CD14-positive monocyte (primary cell): ENCODE measurements around the gene ENO2. TPM values are rescaled to one million over a fixed set of nuclear protein-coding genes. Genes with fewer than 3 reads are reported as not detected.

Experiments
- DNase-seq, 3 donors: peaks; one replicate each; pipeline ENCODE4 v3.0.0-alpha.2; 2011 to 2022
- H2AFZ ChIP-seq: 2 replicates; pipeline ENCODE4 v1.6.0; 2012; ENCODE audit warnings: mild to moderate bottlenecking, low read depth, low read length, inconsistent platforms; ENCODE audit not compliant: insufficient read depth, poor library complexity, severe bottlenecking
- H3K27ac ChIP-seq, 2 donors: 1 replicate in 1 of 2; 2 replicates in 1 of 2; pipeline ENCODE4 v1.5.1; 2012 to 2013; ENCODE audit warnings: low read length in 2 of 2, control low read depth in 1 of 2, inconsistent platforms in 1 of 2, low read depth in 1 of 2, mild to moderate bottlenecking in 1 of 2
- H3K27me3 ChIP-seq, 2 donors: one replicate each; pipeline versions ENCODE4 v1.6.0 to v1.6.1; 2011 to 2013; ENCODE audit warnings: low read length in 2 of 2; ENCODE audit not compliant: control insufficient read depth in 2 of 2, insufficient read depth in 2 of 2
- H3K36me3 ChIP-seq, 2 donors: replicated peaks in 1 of 2; 1 replicate in 1 of 2; 2 replicates in 1 of 2; pipeline versions ENCODE4 v1.5.1 to v1.6.1; 2012 to 2013; ENCODE audit warnings: low read length in 2 of 2, control low read depth in 1 of 2, inconsistent platforms in 1 of 2, mild to moderate bottlenecking in 1 of 2; ENCODE audit not compliant: insufficient read depth in 2 of 2, control insufficient read depth in 1 of 2
- H3K4me1 ChIP-seq, 2 donors: 1 replicate in 1 of 2; 2 replicates in 1 of 2; pipeline versions ENCODE4 v1.5.1 to v1.6.1; 2012 to 2013; ENCODE audit warnings: low read length in 2 of 2, control low read depth in 1 of 2, inconsistent platforms in 1 of 2, mild to moderate bottlenecking in 1 of 2, moderate library complexity in 1 of 2; ENCODE audit not compliant: insufficient read depth in 2 of 2, control insufficient read depth in 1 of 2
- H3K4me2 ChIP-seq: replicated peaks from 2 replicates; pipeline ENCODE3; 2012; ENCODE audit warnings: low read length, moderate library complexity, mild to moderate bottlenecking; ENCODE audit not compliant: poor library complexity, severe bottlenecking; ENCODE audit errors: extremely low read depth
- H3K4me3 ChIP-seq, 3 experiments: fragments of 200-600 bp in 1 of 3; sonication (generic) in 1 of 3; replicated peaks in 1 of 3; 1 replicate in 2 of 3; 2 replicates in 1 of 3; pipeline ENCODE4 v1.5.1; 2011 to 2013; ENCODE audit warnings: low read length in 3 of 3, mild to moderate bottlenecking in 3 of 3, control low read depth in 2 of 3, low read depth in 2 of 3, inconsistent platforms in 1 of 3, moderate library complexity in 1 of 3
- H3K79me2 ChIP-seq: 2 replicates; pipeline ENCODE4 v1.6.0; 2012; ENCODE audit warnings: mild to moderate bottlenecking, control low read depth, inconsistent platforms, low read length, moderate library complexity; ENCODE audit not compliant: insufficient read depth
- H3K9ac ChIP-seq: 2 replicates; pipeline ENCODE4 v1.6.0; 2017; ENCODE audit warnings: low read length, mild to moderate bottlenecking; ENCODE audit not compliant: insufficient read depth, poor library complexity, severe bottlenecking
- H3K9me3 ChIP-seq, 2 donors: replicated peaks in 1 of 2; 1 replicate in 1 of 2; 2 replicates in 1 of 2; pipeline versions ENCODE4 v1.5.1 to v1.6.1; 2012 to 2013; ENCODE audit warnings: low read length in 2 of 2, control low read depth in 1 of 2; ENCODE audit not compliant: control insufficient read depth in 1 of 2, insufficient read depth in 1 of 2
- H4K20me1 ChIP-seq: 2 replicates; pipeline ENCODE4 v1.6.0; 2012; ENCODE audit warnings: mild to moderate bottlenecking, low read length, control low read depth, moderate library complexity; ENCODE audit not compliant: insufficient read depth
- H3K27ac Mint-ChIP-seq, 7 donors: one replicate each; pipeline ENCODE4 v1.8.0; 2020; ENCODE audit warnings: mild to moderate bottlenecking in 7 of 7, mixed read lengths in 7 of 7, moderate library complexity in 6 of 7, inconsistent platforms in 2 of 7
- H3K27me3 Mint-ChIP-seq, 3 donors: one replicate each; pipeline ENCODE4 v1.8.0; 2021 to 2022; ENCODE audit warnings: low read depth in 3 of 3, mild to moderate bottlenecking in 3 of 3, mixed read lengths in 3 of 3, moderate library complexity in 3 of 3, inconsistent platforms in 1 of 3
- H3K36me3 Mint-ChIP-seq, 2 donors: one replicate each; pipeline ENCODE4 v1.8.0; 2020; ENCODE audit warnings: mixed read lengths in 2 of 2, inconsistent platforms in 1 of 2, mild to moderate bottlenecking in 1 of 2
- H3K4me1 Mint-ChIP-seq: one replicate; pipeline ENCODE4 v1.8.0; 2020; ENCODE audit warnings: mild to moderate bottlenecking, mixed read lengths
- H3K4me3 Mint-ChIP-seq, 2 donors: one replicate each; pipeline ENCODE4 v1.8.0; 2020; ENCODE audit warnings: mild to moderate bottlenecking in 2 of 2, mixed read lengths in 2 of 2, moderate library complexity in 1 of 2
- H3K9me3 Mint-ChIP-seq, 7 donors: one replicate each; pipeline ENCODE4 v1.8.0; 2020 to 2022; ENCODE audit warnings: mixed read lengths in 7 of 7, mild to moderate bottlenecking in 6 of 7, moderate library complexity in 6 of 7, inconsistent platforms in 2 of 7
- WGBS: methylation state at CpG from one replicate; pipeline ENCODE4 v1.1.5; 2013; ENCODE audit warnings: missing lambda C conversion rate; ENCODE audit not compliant: insufficient coverage; 5-methylcytosine and 5-hydroxymethylcytosine counted together
- intact Hi-C, 2 donors: fragments of 100-400 bp; cut with micrococcal nuclease; formaldehyde crosslinking; loops; one replicate each; pipeline versions ENCODE4 v1.15.0 to v1.15.1; 2023
- polyA plus RNA-seq, 3 donors: library from polyadenylated mRNA; depleted of rRNA in 1 of 3; unstranded in 2 of 3; stranded (reverse) in 1 of 3; fragments of 300-500 nt in 2 of 3; fragments of >200 nt in 1 of 3; fragmentation: Illumina TruSeq in 2 of 3; gene quantifications; 1 replicate in 2 of 3; 2 replicates in 1 of 3; pipeline ENCODE4 v1.2.3, GENCODE V29; 2012 to 2021
- TF ChIP-seq, protein P1 (sequence below): fragments of 200-600 bp; IDR thresholded peaks from one replicate; pipeline ENCODE4 v1.8.0; 2022; ENCODE audit warnings: antibody characterized with exemption, mild to moderate bottlenecking

Gene ENO2
- polyA plus RNA-seq, 3 donors, result 0.09 to 0.43 (median 0.19) TPM

DNA sequence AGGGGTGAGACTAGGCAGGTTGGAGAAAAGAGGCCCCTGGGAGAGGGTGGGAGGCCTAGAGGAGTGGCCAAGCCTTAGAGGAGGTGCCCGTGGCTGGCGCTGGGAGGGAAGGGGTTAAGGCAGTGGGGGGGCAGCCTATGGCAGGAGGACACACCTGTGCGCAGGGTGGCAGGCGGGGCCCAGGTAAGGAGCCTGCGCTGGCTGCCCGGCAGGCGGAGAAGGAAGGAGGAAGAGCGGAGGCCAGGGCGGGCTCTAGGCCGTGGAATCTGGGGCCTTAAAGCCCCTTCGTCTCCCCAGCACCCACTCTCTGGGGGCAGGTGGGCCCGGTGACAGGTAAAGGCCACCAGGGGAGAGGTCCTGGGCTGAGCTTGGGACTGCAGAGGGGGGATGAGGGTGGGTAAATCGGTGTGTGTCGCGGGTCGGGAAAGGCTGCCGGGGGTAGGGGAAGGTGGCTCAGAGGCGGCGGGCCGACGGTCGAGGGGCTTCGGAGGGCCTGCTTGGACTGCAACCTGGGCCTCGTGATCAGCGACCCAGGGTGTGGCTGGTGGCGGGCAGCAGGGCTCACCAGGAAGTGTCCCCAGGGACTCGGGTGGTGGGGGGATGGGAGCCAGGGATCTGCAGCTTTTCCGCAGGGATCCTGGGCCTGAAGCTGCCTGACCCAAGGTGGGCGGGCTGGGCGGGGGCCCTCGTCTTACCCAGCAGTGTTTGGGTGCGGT lies 48.8 kb downstream of the ENO2 start:
- Mint-ChIP-seq H3K36me3 (peaks cover 46 to 69% of the 10 kb centered on the region in 2 donors), H3K4me1 (peaks cover 68% of the 10 kb centered on the region), H3K27ac (peak overlapping the region in 2 of 7 donors; percentile 18 to 66), H3K27me3 (peaks cover 0 to 7% (median 0%) of the 10 kb centered on the region in 3 donors), H3K4me3 (no peak overlapping the region), H3K9me3 (peaks cover 0 to 2% (median 0%) of the 10 kb centered on the region in 7 donors)
- H4K20me1 ChIP-seq, result peaks cover 44% of the 10 kb centered on the region
- DNase-seq, result no peak
- H3K4me3 ChIP-seq, result no peak overlapping the region
- intact Hi-C loops, result loop anchor here in 1 of 2 donors (5.0 kb wide), 1 partner anchor 91 kb away; the partner anchor contains the start of gene SPSB2
- TF ChIP-seq, protein P1, sequence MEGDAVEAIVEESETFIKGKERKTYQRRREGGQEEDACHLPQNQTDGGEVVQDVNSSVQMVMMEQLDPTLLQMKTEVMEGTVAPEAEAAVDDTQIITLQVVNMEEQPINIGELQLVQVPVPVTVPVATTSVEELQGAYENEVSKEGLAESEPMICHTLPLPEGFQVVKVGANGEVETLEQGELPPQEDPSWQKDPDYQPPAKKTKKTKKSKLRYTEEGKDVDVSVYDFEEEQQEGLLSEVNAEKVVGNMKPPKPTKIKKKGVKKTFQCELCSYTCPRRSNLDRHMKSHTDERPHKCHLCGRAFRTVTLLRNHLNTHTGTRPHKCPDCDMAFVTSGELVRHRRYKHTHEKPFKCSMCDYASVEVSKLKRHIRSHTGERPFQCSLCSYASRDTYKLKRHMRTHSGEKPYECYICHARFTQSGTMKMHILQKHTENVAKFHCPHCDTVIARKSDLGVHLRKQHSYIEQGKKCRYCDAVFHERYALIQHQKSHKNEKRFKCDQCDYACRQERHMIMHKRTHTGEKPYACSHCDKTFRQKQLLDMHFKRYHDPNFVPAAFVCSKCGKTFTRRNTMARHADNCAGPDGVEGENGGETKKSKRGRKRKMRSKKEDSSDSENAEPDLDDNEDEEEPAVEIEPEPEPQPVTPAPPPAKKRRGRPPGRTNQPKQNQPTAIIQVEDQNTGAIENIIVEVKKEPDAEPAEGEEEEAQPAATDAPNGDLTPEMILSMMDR, result no peak
- 93% methylated on average over 18 of the region's 32 CpGs for WGBS
- no peaks in the 10 kb centered on the region for H3K27me3 ChIP-seq
- H3K4me1 ChIP-seq, result peaks cover 64 to 71% of the 10 kb centered on the region in 2 donors
- H3K4me2 ChIP-seq, result no peak overlapping the region
- peaks cover 28% of the 10 kb centered on the region for H3K79me2 ChIP-seq
- no peak overlapping the region for H2AFZ ChIP-seq
- no peak overlapping the region for H3K9ac ChIP-seq
- H3K36me3 ChIP-seq, result peaks cover 49 to 52% of the 10 kb centered on the region in 2 donors
- no peaks in the 10 kb centered on the region for H3K9me3 ChIP-seq
- H3K27ac ChIP-seq, result no peak overlapping the region

DNA sequence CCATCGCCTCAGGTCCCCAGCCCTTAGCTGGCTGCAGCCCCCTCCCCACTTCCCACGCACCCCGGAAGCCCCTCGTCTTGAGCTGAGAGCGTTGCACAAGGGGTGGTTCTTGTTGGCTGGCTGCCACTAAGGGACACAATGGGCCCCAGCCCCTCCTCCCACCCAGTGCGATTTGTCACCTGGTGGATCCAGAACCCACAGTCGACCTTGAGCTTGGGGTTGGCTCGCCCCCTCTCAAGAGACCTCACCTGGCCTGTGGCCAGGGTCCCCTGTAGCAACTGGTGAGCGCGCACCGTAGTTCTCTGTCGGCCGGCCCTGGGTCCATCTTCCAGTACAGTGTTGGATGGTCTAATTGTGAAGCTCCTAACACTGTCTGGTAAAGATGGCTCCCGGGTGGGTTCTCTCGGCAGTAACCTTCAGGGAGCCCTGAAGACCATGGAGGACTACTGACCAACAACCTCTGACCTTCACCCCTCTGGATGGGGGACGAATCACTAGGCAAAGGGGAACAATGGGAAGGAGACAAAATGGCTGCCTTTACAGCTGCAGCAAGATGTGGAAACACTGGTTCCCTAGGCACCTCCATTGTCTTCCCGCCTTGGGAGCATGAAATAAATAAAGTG lies 49.5 kb downstream of the ENO2 start:
- 74% methylated on average over 12 of the region's 17 CpGs for WGBS

More for the DNA sequence above, 49.5 kb downstream of the ENO2 start:
- Histone ChIP-seq H3K9ac (no peak overlapping the region), H3K4me2 (no peak overlapping the region), H3K4me1 (peaks cover 57 to 66% of the 10 kb centered on the region in 2 donors), H3K9me3 (no peaks in the 10 kb centered on the region), H3K27ac (no peak overlapping the region), H3K79me2 (peaks cover 29% of the 10 kb centered on the region), H3K4me3 (no peak overlapping the region), H4K20me1 (peaks cover 37% of the 10 kb centered on the region), H2AFZ (no peak overlapping the region), H3K27me3 (no peaks in the 10 kb centered on the region), H3K36me3 (peaks cover 52 to 55% of the 10 kb centered on the region in 2 donors)
- no peak for DNase-seq
- Mint-ChIP-seq H3K4me3 (no peak overlapping the region), H3K27ac (peak overlapping the region in 6 of 7 donors; percentile 18 to 89 (median 70)), H3K36me3 (peaks cover 46 to 69% of the 10 kb centered on the region in 2 donors), H3K9me3 (peaks cover 0 to 2% (median 0%) of the 10 kb centered on the region in 7 donors), H3K27me3 (peaks cover 0 to 7% (median 0%) of the 10 kb centered on the region in 3 donors), H3K4me1 (peaks cover 65% of the 10 kb centered on the region)
- TF ChIP-seq, protein P1, result no peak
- intact Hi-C loops, result loop anchor here (1.0 to 5.0 kb wide), 3 partner anchors 18 to 95 kb away; partner anchors contain the start of gene SPSB2 (in 1 of the 2)
